ENCODE data around the gene PHF21A. TPM values are rescaled to one million over a fixed set of nuclear protein-coding genes. Genes with fewer than 3 reads are reported as not detected.

Gene PHF21A
- total RNA-seq, 2 experiments from 2014 or later = 59.5 to 66.2 TPM

DNA sequence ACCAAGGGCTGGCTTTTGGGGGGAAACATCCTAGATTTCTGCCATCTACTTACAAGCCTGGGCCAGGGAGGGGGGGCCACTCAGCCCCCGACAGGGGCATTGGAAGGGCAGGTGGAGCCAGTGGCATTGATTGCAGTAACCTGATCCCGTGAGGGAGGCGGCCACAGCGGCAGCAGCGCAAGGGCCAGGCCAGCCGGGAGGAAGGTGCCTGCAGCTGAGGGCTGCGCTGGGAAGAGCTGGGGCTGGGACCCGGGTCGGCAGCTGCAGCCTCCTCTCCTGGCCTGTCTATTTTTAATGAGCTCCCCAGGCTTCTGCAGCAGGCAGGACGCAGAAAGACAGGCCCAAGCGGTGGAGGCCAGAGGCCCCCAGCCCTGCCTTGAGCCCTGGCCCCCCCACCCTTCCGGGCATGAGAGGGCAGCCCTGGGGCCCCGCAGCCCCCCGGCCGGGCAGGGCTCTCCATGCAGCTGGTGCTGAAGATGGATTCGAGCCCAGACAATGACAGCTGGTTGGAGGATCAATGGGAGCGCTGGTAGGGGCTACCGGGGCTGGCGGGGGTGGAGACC lies 224.8 kb downstream of the PHF21A start:
- ChIA-PET POLR2A (no interaction called here), CTCF (interaction anchor here (1.1 kb wide), 1 partner anchor 55 kb away, joined by 3 read pairs; no protein-coding TSS in a partner anchor)
- H3K4me3 ChIP-seq (ENCODE audit: low read length) = no peak overlapping the region
- peaks cover 65% of the 10 kb centered on the region for H3K27me3 Mint-ChIP-seq
- no peaks in the 10 kb centered on the region for H3K36me3 ChIP-seq (ENCODE audit: insufficient read depth, low read length)
- no peak overlapping the region for H3K4me3 Mint-ChIP-seq
- no peaks in the 10 kb centered on the region for H3K9me3 Mint-ChIP-seq
- intact Hi-C loops (cut with DNase I, micrococcal nuclease) = no loop called here
- DNase-seq (no peak), ATAC-seq (ENCODE audit: poor library complexity) (no peak)
- peaks cover 0 to 12% of the 10 kb centered on the region in 2 experiments for H3K9me3 ChIP-seq (ENCODE audit: control insufficient read depth in 1 of 2, insufficient read depth in 1 of 2, low read length in 2 of 2)
- no peak overlapping the region for H3K27ac Mint-ChIP-seq
- no peak overlapping the region for H3K27ac ChIP-seq (ENCODE audit: low read depth in 1 of 2, low read length in 2 of 2)
- peaks cover 45 to 62% of the 10 kb centered on the region in 2 experiments for H3K27me3 ChIP-seq (ENCODE audit: control insufficient read depth in 1 of 2, insufficient read depth in 2 of 2, low read length in 2 of 2)
- TF ChIP-seq, protein P1, sequence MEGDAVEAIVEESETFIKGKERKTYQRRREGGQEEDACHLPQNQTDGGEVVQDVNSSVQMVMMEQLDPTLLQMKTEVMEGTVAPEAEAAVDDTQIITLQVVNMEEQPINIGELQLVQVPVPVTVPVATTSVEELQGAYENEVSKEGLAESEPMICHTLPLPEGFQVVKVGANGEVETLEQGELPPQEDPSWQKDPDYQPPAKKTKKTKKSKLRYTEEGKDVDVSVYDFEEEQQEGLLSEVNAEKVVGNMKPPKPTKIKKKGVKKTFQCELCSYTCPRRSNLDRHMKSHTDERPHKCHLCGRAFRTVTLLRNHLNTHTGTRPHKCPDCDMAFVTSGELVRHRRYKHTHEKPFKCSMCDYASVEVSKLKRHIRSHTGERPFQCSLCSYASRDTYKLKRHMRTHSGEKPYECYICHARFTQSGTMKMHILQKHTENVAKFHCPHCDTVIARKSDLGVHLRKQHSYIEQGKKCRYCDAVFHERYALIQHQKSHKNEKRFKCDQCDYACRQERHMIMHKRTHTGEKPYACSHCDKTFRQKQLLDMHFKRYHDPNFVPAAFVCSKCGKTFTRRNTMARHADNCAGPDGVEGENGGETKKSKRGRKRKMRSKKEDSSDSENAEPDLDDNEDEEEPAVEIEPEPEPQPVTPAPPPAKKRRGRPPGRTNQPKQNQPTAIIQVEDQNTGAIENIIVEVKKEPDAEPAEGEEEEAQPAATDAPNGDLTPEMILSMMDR (IDR thresholded peaks at IDR 0.05) = no peak
- H3K4me1 ChIP-seq (ENCODE audit: insufficient read depth, low read length) = peaks cover 17% of the 10 kb centered on the region
- no peaks in the 10 kb centered on the region for H3K36me3 Mint-ChIP-seq (ENCODE audit: low read depth)
- peaks cover 13% of the 10 kb centered on the region for H3K4me1 Mint-ChIP-seq (ENCODE audit: low read depth)

DNA sequence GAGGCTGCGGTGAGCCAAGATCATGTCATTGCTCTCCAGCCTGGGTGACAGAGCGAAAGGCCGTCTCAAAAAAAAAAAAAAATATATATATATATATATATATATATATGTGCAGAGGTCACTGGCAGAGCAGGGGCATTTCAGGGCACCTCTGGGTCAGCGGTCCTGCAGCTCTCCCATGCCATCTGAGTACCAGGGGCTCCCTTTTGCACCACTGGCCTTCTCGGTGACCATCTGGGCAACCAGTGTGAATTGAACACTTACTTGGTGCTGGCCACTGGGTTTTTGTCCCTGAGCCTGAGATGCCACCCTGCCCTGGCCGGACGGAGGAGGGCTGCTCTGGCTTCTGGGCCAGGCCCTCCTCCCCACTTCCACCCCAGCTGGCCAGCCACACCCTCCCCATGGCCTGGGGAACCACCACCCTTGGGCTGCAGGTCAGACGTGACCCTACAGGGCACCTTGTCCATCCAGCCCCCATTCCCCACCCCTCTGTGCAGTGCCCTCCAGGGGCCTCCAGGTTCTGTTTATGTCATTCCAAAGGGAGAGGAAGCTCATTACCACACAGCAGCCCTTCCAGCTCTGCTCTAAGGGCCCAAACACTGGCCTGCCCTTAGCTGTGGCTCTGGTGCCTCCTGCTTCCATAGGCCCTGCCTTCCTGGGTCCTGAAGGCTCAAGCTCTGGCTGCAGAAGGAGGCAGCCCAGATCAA lies 225.5 kb downstream of the PHF21A start:
- Mint-ChIP-seq H3K4me1 (ENCODE audit: low read depth) (peaks cover 12% of the 10 kb centered on the region), H3K4me3 (no peak overlapping the region), H3K27me3 (peaks cover 66% of the 10 kb centered on the region), H3K9me3 (no peaks in the 10 kb centered on the region), H3K36me3 (ENCODE audit: low read depth) (no peaks in the 10 kb centered on the region), H3K27ac (no peak overlapping the region)
- ATAC-seq (ENCODE audit: poor library complexity) = no peak
- TF ChIP-seq, protein P1 (IDR thresholded peaks at IDR 0.05) = no peak
- intact Hi-C loops (cut with DNase I, micrococcal nuclease) = no loop called here
- Histone ChIP-seq H3K27ac (ENCODE audit: low read depth in 1 of 2, low read length in 2 of 2) (no peak overlapping the region), H3K36me3 (ENCODE audit: insufficient read depth, low read length) (no peaks in the 10 kb centered on the region), H3K4me3 (ENCODE audit: low read length) (no peak overlapping the region), H3K9me3 (ENCODE audit: control insufficient read depth in 1 of 2, insufficient read depth in 1 of 2, low read length in 2 of 2) (peaks cover 0 to 12% of the 10 kb centered on the region in 2 experiments), H3K4me1 (ENCODE audit: insufficient read depth, low read length) (peaks cover 15% of the 10 kb centered on the region), H3K27me3 (ENCODE audit: control insufficient read depth in 1 of 2, insufficient read depth in 2 of 2, low read length in 2 of 2) (peaks cover 44 to 62% of the 10 kb centered on the region in 2 experiments)
- POLR2A ChIA-PET = no interaction called here
- DNase-seq = no peak
- CTCF ChIA-PET = interaction anchor here (1.1 kb wide), 1 partner anchor 54 kb away, joined by 3 read pairs; no protein-coding TSS in a partner anchor

DNA sequence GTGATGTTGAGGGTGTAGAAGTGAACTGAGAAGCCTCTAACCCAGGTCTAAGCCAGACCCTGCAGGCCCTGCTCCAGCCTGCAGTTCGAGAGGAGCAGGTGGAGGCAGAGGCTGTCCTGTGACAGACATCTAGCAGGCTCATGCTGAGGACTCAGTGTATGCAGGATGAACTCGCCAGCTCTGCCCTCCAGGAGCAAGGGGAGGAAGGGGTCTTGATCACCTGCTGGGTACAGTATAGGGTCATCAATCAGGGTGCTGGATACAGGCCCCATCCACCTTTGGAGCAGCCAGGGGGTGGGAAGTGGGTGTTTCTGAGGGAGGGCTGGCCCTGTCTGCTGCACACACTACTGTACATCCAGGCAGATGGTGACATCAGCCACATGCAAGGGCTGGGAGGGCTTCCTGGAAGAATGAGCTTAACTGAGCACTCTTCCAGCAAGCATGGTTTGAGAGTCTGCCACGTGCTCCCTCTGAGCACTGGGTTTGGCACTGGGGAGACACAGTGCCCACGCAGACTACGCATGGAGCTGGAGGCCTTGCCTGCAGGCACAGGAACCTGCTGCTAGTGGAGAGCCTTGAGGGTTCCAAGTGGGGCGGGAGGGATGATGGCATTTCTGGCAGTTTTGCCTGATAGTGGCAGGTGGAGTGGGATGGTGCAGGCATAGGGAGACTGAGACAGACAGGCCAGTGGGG lies 226.6 kb downstream of the PHF21A start:
- H3K27ac Mint-ChIP-seq = no peak overlapping the region
- intact Hi-C loops (cut with DNase I, micrococcal nuclease) = no loop called here
- no peaks in the 10 kb centered on the region for H3K9me3 Mint-ChIP-seq
- H3K27me3 Mint-ChIP-seq = peaks cover 70% of the 10 kb centered on the region
- peaks cover 0 to 6% of the 10 kb centered on the region in 2 experiments for H3K9me3 ChIP-seq (ENCODE audit: control insufficient read depth in 1 of 2, insufficient read depth in 1 of 2, low read length in 2 of 2)
- no peak overlapping the region for H3K27ac ChIP-seq (ENCODE audit: low read depth in 1 of 2, low read length in 2 of 2)
- no peak overlapping the region for H3K4me3 ChIP-seq (ENCODE audit: low read length)
- TF ChIP-seq, protein P1 (IDR thresholded peaks at IDR 0.05) = no peak
- no peaks in the 10 kb centered on the region for H3K36me3 Mint-ChIP-seq (ENCODE audit: low read depth)
- ChIA-PET CTCF (no interaction called here), POLR2A (no interaction called here)
- DNase-seq (no peak), ATAC-seq (ENCODE audit: poor library complexity) (no peak)
- H3K36me3 ChIP-seq (ENCODE audit: insufficient read depth, low read length) = no peaks in the 10 kb centered on the region
- peaks cover 40 to 55% of the 10 kb centered on the region in 2 experiments for H3K27me3 ChIP-seq (ENCODE audit: control insufficient read depth in 1 of 2, insufficient read depth in 2 of 2, low read length in 2 of 2)
- peaks cover 9% of the 10 kb centered on the region for H3K4me1 Mint-ChIP-seq (ENCODE audit: low read depth)
- H3K4me1 ChIP-seq (ENCODE audit: insufficient read depth, low read length) = peaks cover 9% of the 10 kb centered on the region
- H3K4me3 Mint-ChIP-seq = no peak overlapping the region

Measured in CD4-positive, alpha-beta T cell (primary cell).